SK-N-SH treated with all-trans-retinoic acid at 6 μM for 48 hours (cell line): ENCODE results near the gene EDA.

Experiments
- ATAC-seq: fragments of 200-7000 bp; cut with Tn5 transposase; 3 replicates; pipeline ENCODE4 v1.9.1; 2020; ENCODE audit warnings: mild to moderate bottlenecking, moderate library complexity
- ARNTL ChIP-seq: fragments of 450-650 bp; formaldehyde crosslinking; IDR thresholded peaks from 2 replicates; pipeline ENCODE4 v1.5.0; 2020; ENCODE audit warnings: low read depth, mild to moderate bottlenecking, moderate library complexity, borderline replicate concordance
- BACH2 ChIP-seq: fragments of 250-450 bp; sonication (Bioruptor Pico); IDR thresholded peaks from 2 replicates; pipeline ENCODE4 v1.9.0; 2021; ENCODE audit warnings: mild to moderate bottlenecking, borderline replicate concordance
- CSDC2 ChIP-seq: fragments of 250-450 bp; sonication (Bioruptor Pico); IDR thresholded peaks from 2 replicates; pipeline ENCODE4 v1.5.0; 2020; ENCODE audit warnings: mild to moderate bottlenecking, moderate library complexity
- ESRRG ChIP-seq: fragments of 250-450 bp; sonication (Bioruptor Pico); IDR thresholded peaks from 2 replicates; pipeline ENCODE4 v1.6.1; 2021; ENCODE audit warnings: mild to moderate bottlenecking
- GLIS3 ChIP-seq: fragments of 250-450 bp; sonication (Bioruptor Pico); IDR thresholded peaks from 2 replicates; pipeline ENCODE4 v1.5.0; 2020; ENCODE audit warnings: mild to moderate bottlenecking, moderate library complexity
- ISL1 ChIP-seq: fragments of 250-450 bp; sonication (Bioruptor Pico); IDR thresholded peaks from 2 replicates; pipeline ENCODE4 v2.1.2; 2022; ENCODE audit warnings: mild to moderate bottlenecking, moderate library complexity
- OSR1 ChIP-seq: fragments of 250-450 bp; sonication (Bioruptor Pico); IDR thresholded peaks from 2 replicates; pipeline ENCODE4 v1.8.0; 2022; ENCODE audit warnings: moderate library complexity, mild to moderate bottlenecking, inconsistent platforms
- PPARA ChIP-seq: fragments of 250-450 bp; sonication (Bioruptor Pico); IDR thresholded peaks from 2 replicates; pipeline ENCODE4 v1.5.0; 2020; ENCODE audit warnings: mild to moderate bottlenecking, borderline replicate concordance
- TCF4 ChIP-seq: fragments of 250-450 bp; sonication (Bioruptor Pico); IDR thresholded peaks from 2 replicates; pipeline ENCODE4 v1.8.0; 2021; ENCODE audit warnings: mild to moderate bottlenecking, moderate library complexity, borderline replicate concordance
- TOX ChIP-seq: fragments of 250-450 bp; sonication (Bioruptor Pico); IDR thresholded peaks from 2 replicates; pipeline ENCODE4 v1.8.0; 2021; ENCODE audit warnings: mild to moderate bottlenecking, moderate library complexity, borderline replicate concordance
- ZC3H10 ChIP-seq: fragments of 250-450 bp; sonication (Bioruptor Pico); IDR thresholded peaks from 2 replicates; pipeline ENCODE4 v1.5.1; 2021; ENCODE audit warnings: mild to moderate bottlenecking, moderate library complexity
- ZFP3 ChIP-seq: fragments of 250-450 bp; sonication (Bioruptor Pico); IDR thresholded peaks from 2 replicates; pipeline ENCODE4 v1.5.0; 2020; ENCODE audit warnings: mild to moderate bottlenecking, moderate library complexity
- ZNF565 ChIP-seq: fragments of 450-650 bp; formaldehyde crosslinking; conservative IDR thresholded peaks from 2 replicates; pipeline ENCODE4 v1.5.0; 2020; ENCODE audit warnings: low read depth, mild to moderate bottlenecking, moderate library complexity
- ZNF70 ChIP-seq: fragments of 450-650 bp; formaldehyde crosslinking; IDR thresholded peaks from 2 replicates; pipeline ENCODE4 v1.5.0; 2020; ENCODE audit warnings: mild to moderate bottlenecking, moderate library complexity
- ZNF8 ChIP-seq: fragments of 450-650 bp; formaldehyde crosslinking; IDR thresholded peaks from 2 replicates; pipeline ENCODE4 v1.5.0; 2020; ENCODE audit warnings: mild to moderate bottlenecking, moderate library complexity
- TF ChIP-seq, protein P1 (sequence below): fragments of 250-450 bp; sonication (Bioruptor Pico); IDR thresholded peaks from 2 replicates; pipeline ENCODE4 v1.5.1; 2020; ENCODE audit warnings: low read depth, mild to moderate bottlenecking, moderate library complexity
- TF ChIP-seq, protein P2 (sequence below): fragments of 250-450 bp; sonication (Bioruptor Pico); IDR thresholded peaks from 2 replicates; pipeline ENCODE4 v1.5.0; 2020; ENCODE audit warnings: mild to moderate bottlenecking, moderate library complexity
- TF ChIP-seq, protein P3 (sequence below): fragments of 250-450 bp; sonication (Bioruptor Pico); IDR thresholded peaks from 2 replicates; pipeline ENCODE4 v1.8.0; 2021; ENCODE audit warnings: low read depth, mild to moderate bottlenecking, moderate library complexity, borderline replicate concordance
- TF ChIP-seq, protein P4 (sequence below): fragments of 250-450 bp; sonication (Bioruptor Pico); IDR thresholded peaks from 2 replicates; pipeline ENCODE4 v1.8.0; 2020; ENCODE audit warnings: mild to moderate bottlenecking, moderate library complexity, borderline replicate concordance

EDA gene

DNA sequence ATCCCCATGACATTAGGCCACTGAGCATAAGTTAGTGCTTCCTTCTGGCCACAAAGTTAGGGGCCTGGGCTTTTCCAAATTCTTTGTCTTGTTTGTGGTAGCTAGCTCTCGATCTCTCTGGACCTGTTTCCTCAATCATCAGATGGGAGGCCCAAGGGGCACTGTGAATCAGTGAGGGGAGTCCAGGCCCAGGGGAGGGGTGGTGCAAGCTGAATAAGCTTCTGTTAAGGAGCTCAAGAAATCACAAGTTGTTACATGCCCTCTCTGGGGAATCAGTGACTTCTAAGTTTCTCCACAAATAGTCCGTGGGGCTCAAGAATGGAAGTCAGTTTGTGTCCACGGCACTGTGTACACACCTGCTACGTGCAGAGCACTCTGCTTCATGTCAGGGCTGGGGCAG, 418.7 kb downstream of the EDA start:
- ATAC-seq, result no peak
- TF ChIP-seq ARNTL (CRISPR knock-in tag), result no peak
- no peak for TF ChIP-seq GLIS3
- TF ChIP-seq TCF4, result no peak
- TF ChIP-seq, protein P1, sequence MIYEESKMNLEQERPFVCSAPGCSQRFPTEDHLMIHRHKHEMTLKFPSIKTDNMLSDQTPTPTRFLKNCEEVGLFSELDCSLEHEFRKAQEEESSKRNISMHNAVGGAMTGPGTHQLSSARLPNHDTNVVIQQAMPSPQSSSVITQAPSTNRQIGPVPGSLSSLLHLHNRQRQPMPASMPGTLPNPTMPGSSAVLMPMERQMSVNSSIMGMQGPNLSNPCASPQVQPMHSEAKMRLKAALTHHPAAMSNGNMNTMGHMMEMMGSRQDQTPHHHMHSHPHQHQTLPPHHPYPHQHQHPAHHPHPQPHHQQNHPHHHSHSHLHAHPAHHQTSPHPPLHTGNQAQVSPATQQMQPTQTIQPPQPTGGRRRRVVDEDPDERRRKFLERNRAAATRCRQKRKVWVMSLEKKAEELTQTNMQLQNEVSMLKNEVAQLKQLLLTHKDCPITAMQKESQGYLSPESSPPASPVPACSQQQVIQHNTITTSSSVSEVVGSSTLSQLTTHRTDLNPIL (CRISPR knock-in tag), result no peak

DNA sequence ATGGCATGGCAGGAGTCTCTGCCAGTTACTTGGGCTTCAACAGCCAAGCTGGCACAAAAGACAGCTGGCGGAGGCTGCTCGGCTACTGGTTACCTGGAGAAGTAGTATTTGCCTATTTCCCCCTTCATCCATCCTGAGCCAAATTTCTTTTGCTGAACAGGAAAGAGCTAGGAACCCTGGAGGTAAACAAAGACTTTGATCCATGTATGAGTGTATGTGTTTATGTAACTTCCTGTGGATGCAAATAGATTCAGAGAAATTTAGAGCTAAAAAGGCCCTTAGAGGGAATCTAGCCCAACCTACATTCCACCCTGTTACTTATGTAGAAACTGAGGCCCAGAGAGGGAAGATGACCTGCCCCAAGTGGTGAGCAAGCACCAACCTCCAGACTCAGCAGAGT, 422.6 kb downstream of the EDA start:
- no peak for ATAC-seq
- TF ChIP-seq ARNTL (CRISPR knock-in tag), result no peak
- no peak for TF ChIP-seq GLIS3
- no peak for TF ChIP-seq OSR1 (CRISPR knock-in tag)
- TF ChIP-seq, protein P2, sequence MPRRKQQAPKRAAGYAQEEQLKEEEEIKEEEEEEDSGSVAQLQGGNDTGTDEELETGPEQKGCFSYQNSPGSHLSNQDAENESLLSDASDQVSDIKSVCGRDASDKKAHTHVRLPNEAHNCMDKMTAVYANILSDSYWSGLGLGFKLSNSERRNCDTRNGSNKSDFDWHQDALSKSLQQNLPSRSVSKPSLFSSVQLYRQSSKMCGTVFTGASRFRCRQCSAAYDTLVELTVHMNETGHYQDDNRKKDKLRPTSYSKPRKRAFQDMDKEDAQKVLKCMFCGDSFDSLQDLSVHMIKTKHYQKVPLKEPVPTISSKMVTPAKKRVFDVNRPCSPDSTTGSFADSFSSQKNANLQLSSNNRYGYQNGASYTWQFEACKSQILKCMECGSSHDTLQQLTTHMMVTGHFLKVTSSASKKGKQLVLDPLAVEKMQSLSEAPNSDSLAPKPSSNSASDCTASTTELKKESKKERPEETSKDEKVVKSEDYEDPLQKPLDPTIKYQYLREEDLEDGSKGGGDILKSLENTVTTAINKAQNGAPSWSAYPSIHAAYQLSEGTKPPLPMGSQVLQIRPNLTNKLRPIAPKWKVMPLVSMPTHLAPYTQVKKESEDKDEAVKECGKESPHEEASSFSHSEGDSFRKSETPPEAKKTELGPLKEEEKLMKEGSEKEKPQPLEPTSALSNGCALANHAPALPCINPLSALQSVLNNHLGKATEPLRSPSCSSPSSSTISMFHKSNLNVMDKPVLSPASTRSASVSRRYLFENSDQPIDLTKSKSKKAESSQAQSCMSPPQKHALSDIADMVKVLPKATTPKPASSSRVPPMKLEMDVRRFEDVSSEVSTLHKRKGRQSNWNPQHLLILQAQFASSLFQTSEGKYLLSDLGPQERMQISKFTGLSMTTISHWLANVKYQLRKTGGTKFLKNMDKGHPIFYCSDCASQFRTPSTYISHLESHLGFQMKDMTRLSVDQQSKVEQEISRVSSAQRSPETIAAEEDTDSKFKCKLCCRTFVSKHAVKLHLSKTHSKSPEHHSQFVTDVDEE (CRISPR knock-in tag), result no peak
- TF ChIP-seq, protein P3, sequence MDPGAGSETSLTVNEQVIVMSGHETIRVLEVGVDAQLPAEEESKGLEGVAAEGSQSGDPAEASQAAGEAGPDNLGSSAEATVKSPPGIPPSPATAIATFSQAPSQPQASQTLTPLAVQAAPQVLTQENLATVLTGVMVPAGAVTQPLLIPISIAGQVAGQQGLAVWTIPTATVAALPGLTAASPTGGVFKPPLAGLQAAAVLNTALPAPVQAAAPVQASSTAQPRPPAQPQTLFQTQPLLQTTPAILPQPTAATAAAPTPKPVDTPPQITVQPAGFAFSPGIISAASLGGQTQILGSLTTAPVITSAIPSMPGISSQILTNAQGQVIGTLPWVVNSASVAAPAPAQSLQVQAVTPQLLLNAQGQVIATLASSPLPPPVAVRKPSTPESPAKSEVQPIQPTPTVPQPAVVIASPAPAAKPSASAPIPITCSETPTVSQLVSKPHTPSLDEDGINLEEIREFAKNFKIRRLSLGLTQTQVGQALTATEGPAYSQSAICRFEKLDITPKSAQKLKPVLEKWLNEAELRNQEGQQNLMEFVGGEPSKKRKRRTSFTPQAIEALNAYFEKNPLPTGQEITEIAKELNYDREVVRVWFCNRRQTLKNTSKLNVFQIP, result no peak
- TF ChIP-seq ZNF8 (CRISPR knock-in tag), result no peak
- no peak for TF ChIP-seq PPARA
- no peak for TF ChIP-seq CSDC2 (CRISPR knock-in tag)
- no peak for TF ChIP-seq ZFP3 (CRISPR knock-in tag)
- TF ChIP-seq, protein P4, sequence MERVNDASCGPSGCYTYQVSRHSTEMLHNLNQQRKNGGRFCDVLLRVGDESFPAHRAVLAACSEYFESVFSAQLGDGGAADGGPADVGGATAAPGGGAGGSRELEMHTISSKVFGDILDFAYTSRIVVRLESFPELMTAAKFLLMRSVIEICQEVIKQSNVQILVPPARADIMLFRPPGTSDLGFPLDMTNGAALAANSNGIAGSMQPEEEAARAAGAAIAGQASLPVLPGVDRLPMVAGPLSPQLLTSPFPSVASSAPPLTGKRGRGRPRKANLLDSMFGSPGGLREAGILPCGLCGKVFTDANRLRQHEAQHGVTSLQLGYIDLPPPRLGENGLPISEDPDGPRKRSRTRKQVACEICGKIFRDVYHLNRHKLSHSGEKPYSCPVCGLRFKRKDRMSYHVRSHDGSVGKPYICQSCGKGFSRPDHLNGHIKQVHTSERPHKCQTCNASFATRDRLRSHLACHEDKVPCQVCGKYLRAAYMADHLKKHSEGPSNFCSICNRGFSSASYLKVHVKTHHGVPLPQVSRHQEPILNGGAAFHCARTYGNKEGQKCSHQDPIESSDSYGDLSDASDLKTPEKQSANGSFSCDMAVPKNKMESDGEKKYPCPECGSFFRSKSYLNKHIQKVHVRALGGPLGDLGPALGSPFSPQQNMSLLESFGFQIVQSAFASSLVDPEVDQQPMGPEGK (CRISPR knock-in tag), result no peak
- TF ChIP-seq, protein P1 (CRISPR knock-in tag), result no peak

DNA sequence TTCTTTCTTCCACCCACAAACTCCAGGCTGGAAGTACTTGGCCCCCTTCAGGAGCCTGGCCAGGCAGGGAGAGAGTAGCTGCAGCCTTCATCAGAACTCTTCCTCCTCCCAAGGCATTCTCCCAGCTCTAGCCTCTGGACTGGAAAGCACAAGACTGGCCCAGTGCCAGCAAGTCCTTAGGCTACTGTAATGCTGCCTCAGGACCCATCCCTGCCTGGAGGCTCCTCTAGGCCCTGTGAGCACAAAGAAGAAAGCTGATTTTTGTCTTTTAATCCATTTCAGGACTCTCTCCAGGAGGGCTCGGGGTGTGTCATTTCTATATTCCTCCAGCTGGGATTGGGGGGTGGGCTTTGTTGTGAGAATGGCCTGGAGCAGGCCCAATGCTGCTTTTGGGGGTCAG, 423.0 kb downstream of the EDA start:
- ATAC-seq, result no peak
- TF ChIP-seq, protein P1 (CRISPR knock-in tag), result no peak
- TF ChIP-seq TCF4 (no peak), TOX (CRISPR knock-in tag) (no peak), ZNF565 (CRISPR knock-in tag) (no peak), ISL1 (CRISPR knock-in tag) (no peak), ARNTL (CRISPR knock-in tag) (no peak), CSDC2 (CRISPR knock-in tag) (no peak), ZC3H10 (CRISPR knock-in tag) (no peak), ESRRG (no peak), ZNF8 (CRISPR knock-in tag) (no peak), ZNF70 (CRISPR knock-in tag) (no peak), BACH2 (CRISPR knock-in tag) (no peak)
- TF ChIP-seq, protein P2 (CRISPR knock-in tag), result no peak
- TF ChIP-seq, protein P3, result no peak
